ENCODE data around the gene NOP53. TPM values are rescaled to one million over a fixed set of nuclear protein-coding genes. Genes with fewer than 3 reads are reported as not detected.
"Not testable (repeated sequence)": the region's sequence is repeated elsewhere in the genome, so short reads cannot be mapped to it uniquely, and the experiment has no call there.

NOP53 gene
- total RNA-seq, 1 donor from 2014 or later: 285 TPM

- H3K4me3 Mint-ChIP-seq: peak overlapping the region; percentile 49
- no peak overlapping the region for H3K27ac Mint-ChIP-seq (ENCODE audit: unreplicated experiment)
- DNase-seq (ENCODE audit: low read depth, low spot score): no peak
- H3K9me3 Mint-ChIP-seq: no peaks in the 10 kb centered on the region
- no peaks in the 10 kb centered on the region for H3K27me3 Mint-ChIP-seq (ENCODE audit: low read depth)
- peaks cover 37% of the 10 kb centered on the region for H3K4me1 Mint-ChIP-seq
- TF ChIP-seq CTCF (conservative IDR thresholded peaks at IDR 0.05): no peak
- peaks cover 5% of the 10 kb centered on the region for H3K36me3 Mint-ChIP-seq (ENCODE audit: low read depth)
Measured at GRCh38 chr19:47776568-47776967, 31.2 kb downstream of the NOP53 start.

- Mint-ChIP-seq H3K27ac (ENCODE audit: unreplicated experiment) (peak overlapping the region; percentile 98), H3K4me3 (peak overlapping the region; percentile 92), H3K4me1 (peaks cover 37% of the 10 kb centered on the region)
- DNase-seq (ENCODE audit: low read depth, low spot score); H3K27me3 Mint-ChIP-seq (ENCODE audit: low read depth); H3K36me3 Mint-ChIP-seq (ENCODE audit: low read depth); H3K9me3 Mint-ChIP-seq: not testable (repeated sequence)
Measured at GRCh38 chr19:47777245-47778048, 32.1 kb downstream of the NOP53 start.

- DNase-seq (ENCODE audit: low read depth, low spot score): peak; percentile 82
- peak within 1 kb of the TSS; percentile 92 for H3K4me3 Mint-ChIP-seq
- no peaks in the 10 kb centered on the region for H3K27me3 Mint-ChIP-seq (ENCODE audit: low read depth)
- no peak for TF ChIP-seq CTCF (conservative IDR thresholded peaks at IDR 0.05)
- H3K9me3 Mint-ChIP-seq: no peaks in the 10 kb centered on the region
- peaks cover 8% of the 10 kb centered on the region for H3K36me3 Mint-ChIP-seq (ENCODE audit: low read depth)
- peaks cover 29% of the 10 kb centered on the region for H3K4me1 Mint-ChIP-seq
- peak within 1 kb of the TSS; percentile 98 for H3K27ac Mint-ChIP-seq (ENCODE audit: unreplicated experiment)
Measured at GRCh38 chr19:47778049-47778953, 33.0 kb downstream of the NOP53 start, which contains the start of gene SELENOW. SELENOW (plus strand) TSS chr19:47778703; CDS start chr19:47778786, 83 bp downstream.

- Mint-ChIP-seq H3K36me3 (ENCODE audit: low read depth) (peaks cover 8% of the 10 kb centered on the region), H3K27me3 (ENCODE audit: low read depth) (no peaks in the 10 kb centered on the region), H3K27ac (ENCODE audit: unreplicated experiment) (peak overlapping the region; percentile 21), H3K4me3 (peak overlapping the region; percentile 92), H3K9me3 (no peaks in the 10 kb centered on the region), H3K4me1 (peaks cover 25% of the 10 kb centered on the region)
- no peak for TF ChIP-seq CTCF (conservative IDR thresholded peaks at IDR 0.05)
- DNase-seq (ENCODE audit: low read depth, low spot score): no peak
Measured at GRCh38 chr19:47778954-47779351, 33.6 kb downstream of the NOP53 start.

- H3K36me3 Mint-ChIP-seq (ENCODE audit: low read depth): peaks cover 13% of the 10 kb centered on the region
- no peaks in the 10 kb centered on the region for H3K9me3 Mint-ChIP-seq
- H3K27ac Mint-ChIP-seq (ENCODE audit: unreplicated experiment): peak overlapping the region; percentile 21
- H3K4me3 Mint-ChIP-seq: peak overlapping the region; percentile 92
- no peaks in the 10 kb centered on the region for H3K27me3 Mint-ChIP-seq (ENCODE audit: low read depth)
- H3K4me1 Mint-ChIP-seq: peaks cover 21% of the 10 kb centered on the region
- DNase-seq (ENCODE audit: low read depth, low spot score): no peak
- no peak for TF ChIP-seq CTCF (conservative IDR thresholded peaks at IDR 0.05)
Measured at GRCh38 chr19:47779524-47780214, 34.3 kb downstream of the NOP53 start.

Data from neural crest cell (in vitro differentiated cells).